Smooth muscle cell of the brain vasculature (primary cell): ENCODE results near the gene NDUFS2.

Experiments
- DNase-seq: peaks from one replicate; pipeline ENCODE4 v3.0.0-alpha.2; 2012; ENCODE audit warnings: low read depth, low spot score

Gene NDUFS2

GRCh38 chr1:161172349-161172748, 29.8 kb upstream of the NDUFS2 start:
- DNase-seq, result no peak

DNA sequence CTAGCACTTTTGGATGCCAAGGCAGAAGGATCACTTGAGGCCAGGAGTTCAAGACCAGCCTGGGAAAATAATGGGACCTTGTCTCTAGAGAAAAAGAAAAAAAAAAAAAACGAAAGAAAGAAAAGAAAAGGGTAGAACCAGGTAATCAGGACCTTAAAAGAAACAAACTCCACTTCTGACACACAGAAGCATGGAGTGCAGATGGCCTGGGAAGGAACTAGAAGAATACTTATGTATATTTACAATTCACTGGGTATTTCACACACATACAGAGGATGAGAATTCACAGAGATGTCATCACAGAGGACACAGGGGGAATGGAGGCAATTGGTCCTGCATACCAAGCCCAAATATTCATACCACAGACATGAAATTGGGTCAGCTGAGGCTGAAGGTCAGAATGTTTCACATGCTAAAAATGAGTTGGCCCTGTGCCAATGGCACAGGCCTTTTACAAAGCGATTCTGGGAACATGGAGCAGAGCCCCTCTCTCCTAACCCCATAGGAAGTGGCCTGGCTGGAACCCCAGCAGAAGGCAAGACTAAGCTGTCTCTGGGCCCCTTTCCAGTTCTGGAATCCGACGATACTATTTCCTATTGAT, 29.3 kb upstream of the NDUFS2 start:
- no peak for DNase-seq

DNA sequence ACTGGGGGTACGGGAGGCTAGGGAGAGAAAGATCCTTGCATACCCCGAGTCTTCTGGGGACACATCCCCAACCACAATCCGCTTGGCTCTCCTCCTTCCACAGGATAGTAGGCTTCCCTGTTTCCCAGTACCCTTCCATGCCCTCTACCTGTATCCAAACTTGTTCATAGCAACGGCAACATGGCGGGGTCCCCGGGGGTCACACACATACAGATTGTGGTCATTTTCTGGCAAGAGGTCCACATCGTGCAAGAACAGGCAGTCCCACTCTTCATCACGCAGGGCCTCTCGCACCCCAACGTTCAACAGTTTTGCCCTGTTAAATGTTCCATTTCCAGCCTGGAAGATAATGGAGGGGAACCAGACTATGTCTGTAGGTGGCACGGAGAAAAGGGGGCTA, 28.5 kb upstream of the NDUFS2 start:
- DNase-seq, result no peak

GRCh38 chr1:161174911-161175310, 27.3 kb upstream of the NDUFS2 start:
- no peak for DNase-seq

DNA sequence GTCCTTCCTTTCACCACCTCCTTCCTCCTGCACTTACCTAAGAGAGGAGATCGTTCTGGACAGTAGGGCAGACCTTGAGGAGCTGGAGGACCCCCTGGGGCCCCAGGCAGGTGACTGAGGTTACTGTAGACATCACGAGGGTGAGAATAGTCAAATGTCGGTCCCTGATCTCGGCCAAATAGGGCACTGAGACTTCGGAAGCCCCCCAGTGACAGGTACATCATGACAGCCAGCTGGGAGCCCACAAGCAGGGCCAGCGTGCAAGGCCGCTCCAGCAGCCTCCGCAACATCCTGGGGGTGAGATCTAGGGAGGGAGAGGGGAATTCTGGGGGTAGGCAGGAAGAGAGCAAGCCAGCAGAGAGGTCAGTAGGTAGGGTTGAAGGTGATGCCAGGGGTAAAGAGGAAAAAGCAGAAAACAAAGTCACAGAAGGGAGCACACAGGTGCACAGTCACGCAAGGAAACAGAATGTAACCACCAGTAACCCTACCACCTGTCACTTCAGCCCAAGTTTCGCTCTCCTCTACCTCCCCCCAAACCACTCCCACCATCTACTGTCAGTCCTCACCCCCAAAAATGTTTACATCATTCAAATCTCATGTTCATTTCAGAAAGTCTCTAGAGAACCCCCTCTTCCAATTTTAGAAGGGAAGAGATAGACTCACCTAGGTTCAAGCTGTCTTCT, 26.3 kb upstream of the NDUFS2 start:
- no peak for DNase-seq

DNA sequence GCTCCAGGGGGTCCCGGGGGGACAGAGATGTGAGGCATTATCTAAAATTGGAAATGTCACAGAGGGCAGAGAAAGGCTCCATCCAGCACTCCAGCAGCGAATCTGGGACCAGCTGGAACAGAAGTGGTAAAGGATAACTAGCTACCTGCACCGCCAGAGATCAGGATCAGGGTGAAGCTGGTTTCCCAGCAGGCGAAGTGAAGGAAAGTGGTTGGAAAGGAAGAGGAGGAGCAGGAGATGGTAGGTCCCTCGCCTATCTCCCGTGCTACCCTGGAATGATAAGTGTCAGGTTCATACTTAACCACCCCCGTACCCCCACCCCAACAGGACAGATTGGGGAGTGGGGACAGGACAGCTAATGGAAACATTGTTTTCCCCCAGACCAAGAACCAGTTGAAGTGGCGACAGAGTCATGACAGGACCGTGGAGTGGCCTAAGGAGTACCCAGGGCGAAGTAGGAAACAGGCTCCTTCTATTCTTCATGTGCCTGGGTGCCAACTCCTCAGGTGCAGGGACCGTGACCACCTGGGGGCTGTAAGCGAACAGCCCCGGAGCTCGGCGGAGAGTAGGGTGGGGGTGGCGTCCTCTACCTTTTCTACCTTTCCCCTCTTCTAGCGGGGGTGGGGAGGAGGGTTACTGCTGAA, 25.6 kb upstream of the NDUFS2 start:
- no peak for DNase-seq

- no peak for DNase-seq
Measured at GRCh38 chr1:161177112-161177935, 24.8 kb upstream of the NDUFS2 start, which contains the start of gene B4GALT3. Gene B4GALT3 (minus strand): TSS chr1:161177507. CDS start chr1:161176060, 1,447 bp downstream.

GRCh38 chr1:161177936-161178244, 24.3 kb upstream of the NDUFS2 start:
- no peak for DNase-seq

DNA sequence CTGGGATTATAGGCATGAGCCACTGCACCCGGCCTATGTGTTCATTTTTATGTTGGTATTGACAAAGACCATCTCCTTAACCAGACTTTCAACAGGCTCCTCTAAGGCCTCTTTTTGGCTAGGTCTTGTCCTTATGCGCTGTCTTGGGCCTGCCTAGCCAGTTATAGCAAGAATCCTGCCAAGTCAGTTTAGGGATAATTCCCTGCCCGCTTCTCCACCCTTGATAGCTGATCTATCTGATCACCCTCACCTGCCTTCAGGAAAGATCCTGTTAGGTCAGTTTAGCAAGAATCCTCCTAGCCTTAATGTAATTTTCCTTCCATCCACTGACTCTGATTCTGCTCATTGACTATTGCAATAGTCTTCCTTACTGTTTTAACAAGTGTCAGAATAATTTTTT, 22.5 kb upstream of the NDUFS2 start:
- no peak for DNase-seq

GRCh38 chr1:161180639-161181038, 21.5 kb upstream of the NDUFS2 start:
- DNase-seq, result no peak

GRCh38 chr1:161182214-161182613, 20.0 kb upstream of the NDUFS2 start:
- no peak for DNase-seq

GRCh38 chr1:161185282-161185682, 16.9 kb upstream of the NDUFS2 start:
- DNase-seq, result no peak

GRCh38 chr1:161185732-161186311, 16.3 kb upstream of the NDUFS2 start:
- DNase-seq, result no peak

DNA sequence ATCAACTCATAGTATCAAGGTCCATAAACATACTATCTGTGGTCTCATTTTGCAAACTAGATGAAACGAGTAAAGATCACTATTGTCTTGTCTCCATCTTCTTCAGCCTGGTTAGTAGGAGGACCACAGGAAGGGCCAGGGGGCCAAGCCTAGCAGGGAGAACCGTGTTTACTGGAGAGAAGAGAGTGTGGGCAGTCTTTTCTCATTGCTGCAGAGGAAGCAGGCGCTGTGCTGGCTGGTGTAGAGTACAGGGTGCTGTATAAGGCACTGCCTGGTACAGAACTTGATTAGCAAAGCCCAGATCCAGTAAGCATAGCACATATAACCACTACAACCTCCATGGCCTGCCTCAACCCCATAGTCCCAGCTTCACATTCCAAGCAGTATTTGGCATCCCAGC, 14.9 kb upstream of the NDUFS2 start:
- no peak for DNase-seq

- no peak for DNase-seq
Measured at GRCh38 chr1:161188381-161188780, 13.8 kb upstream of the NDUFS2 start.

DNA sequence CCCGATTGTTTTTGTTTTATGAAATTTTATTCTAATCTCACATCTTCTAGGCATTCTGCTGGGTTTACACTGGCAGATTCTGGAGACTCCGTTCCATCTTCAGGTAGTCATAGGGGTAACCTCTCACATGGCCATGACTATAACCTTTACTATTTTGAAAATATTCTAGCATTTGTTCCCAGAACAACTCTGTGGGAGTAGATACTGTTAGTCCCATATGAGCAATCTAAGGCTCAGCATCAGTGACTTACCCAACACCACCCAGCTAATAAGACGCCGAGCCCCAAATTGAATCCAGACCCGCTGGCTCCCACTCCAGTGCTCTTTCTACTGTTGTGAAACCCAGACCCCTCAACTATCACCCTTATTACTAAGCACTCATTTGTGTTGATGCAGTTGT, 13.1 kb upstream of the NDUFS2 start:
- no peak for DNase-seq

- DNase-seq, result no peak
Measured at GRCh38 chr1:161190962-161191521, 11.1 kb upstream of the NDUFS2 start.

DNA sequence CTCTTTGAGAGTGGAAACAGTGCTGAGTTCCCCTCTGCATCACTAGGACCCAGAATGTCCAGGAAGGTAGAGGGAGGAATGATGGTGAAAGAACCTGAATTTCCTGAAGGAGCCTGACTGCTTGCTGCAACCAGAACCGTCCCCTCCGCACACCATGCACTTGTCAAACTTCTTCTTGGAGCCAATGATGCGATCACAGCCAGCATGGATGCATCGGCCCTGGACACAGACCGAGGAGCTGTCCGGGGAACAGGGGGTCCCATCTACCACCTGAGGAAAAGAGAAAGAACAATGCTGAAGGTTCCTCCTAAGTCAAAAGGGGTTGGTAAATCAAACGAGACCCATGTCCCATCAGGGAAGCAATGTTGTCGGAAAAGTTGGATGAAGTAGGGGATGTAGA, 10.2 kb upstream of the NDUFS2 start:
- no peak for DNase-seq

DNA sequence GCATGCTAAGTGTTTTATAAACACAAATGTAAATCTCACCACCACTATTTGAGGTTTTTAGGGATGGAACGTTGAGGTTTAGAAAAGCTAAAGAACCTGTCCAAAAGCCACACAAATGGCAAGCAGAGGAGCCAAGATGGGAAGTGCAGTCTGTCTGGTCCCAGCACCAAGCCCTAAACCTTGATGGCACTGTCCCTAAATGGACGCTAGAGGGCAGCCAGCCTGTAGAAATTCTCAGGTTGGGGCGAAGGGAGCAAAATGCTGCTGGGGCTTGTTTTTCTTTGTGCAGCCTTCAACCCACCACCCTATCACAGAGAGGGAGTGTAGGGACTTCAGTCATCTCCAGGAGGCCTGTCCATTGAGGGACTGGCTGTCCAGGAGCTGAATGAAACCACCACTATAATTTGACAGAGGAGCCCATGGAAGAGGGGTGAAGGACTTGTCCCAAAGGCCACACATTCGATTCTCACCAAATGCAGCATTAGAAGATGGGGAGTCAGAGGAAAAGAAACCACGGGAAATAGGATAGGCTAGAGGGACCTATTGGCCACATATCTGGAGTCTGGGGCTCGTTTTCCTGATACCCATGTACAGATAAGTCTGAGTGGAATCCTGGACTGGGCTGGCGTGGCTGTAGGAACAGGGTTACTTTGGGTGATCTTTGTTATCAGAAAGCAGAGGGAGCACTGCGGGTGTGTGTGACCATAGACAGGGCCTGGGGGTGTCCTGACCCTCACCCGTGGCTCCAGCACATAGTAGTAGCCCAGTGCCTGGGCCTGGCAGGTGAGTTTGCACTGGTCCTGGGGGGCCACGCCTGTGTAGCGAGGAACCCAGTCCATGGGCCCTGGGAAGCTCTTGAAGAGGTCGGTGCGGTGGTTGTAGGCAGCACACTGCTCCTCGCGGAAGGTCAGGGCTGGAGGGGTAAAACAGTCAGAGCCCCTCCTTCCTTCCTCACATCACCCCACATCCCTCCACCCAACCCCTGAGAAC, 9.4 kb upstream of the NDUFS2 start:
- no peak for DNase-seq

DNA sequence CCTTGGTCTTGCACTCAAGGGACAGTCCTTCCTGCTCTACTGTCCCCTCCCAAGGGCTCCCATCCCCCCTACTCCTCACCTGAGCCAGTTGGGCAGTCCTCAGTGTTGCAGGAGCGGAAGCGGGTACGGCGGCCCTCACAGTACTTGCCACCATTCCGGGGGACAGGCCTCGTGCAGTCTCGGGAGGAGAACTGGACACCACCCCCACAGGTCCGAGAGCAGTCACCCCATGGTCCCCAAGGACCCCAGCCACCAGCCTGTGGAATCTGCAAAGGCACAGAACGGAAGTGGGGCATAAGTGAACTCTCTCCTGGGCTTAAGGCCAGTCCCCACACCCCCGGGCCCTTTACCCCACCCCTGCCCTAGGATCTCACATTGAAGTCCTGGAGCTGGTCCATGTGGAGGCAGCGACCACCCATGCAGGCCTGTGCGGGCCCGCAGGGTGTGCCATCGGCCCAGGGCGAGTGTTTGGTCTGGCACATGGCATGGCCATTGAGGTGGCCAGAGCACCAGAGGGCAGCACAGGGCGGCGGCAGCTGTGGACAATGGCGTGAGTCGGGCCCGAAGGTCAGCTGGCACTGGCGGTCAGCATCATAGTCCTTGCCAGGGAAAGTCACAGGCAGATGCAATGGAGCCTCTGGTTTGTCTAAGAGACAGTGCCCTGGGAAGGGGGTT, 8.5 kb upstream of the NDUFS2 start:
- no peak for DNase-seq
